KG1 (cell line): ENCODE results near the gene GCNT3.

Source experiments
- DNase-seq: peaks from one replicate; lab custom pipeline; 2025; lab: John Stamatoyannopoulos, UW

GCNT3 gene, protein sequence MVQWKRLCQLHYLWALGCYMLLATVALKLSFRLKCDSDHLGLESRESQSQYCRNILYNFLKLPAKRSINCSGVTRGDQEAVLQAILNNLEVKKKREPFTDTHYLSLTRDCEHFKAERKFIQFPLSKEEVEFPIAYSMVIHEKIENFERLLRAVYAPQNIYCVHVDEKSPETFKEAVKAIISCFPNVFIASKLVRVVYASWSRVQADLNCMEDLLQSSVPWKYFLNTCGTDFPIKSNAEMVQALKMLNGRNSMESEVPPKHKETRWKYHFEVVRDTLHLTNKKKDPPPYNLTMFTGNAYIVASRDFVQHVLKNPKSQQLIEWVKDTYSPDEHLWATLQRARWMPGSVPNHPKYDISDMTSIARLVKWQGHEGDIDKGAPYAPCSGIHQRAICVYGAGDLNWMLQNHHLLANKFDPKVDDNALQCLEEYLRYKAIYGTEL

DNA sequence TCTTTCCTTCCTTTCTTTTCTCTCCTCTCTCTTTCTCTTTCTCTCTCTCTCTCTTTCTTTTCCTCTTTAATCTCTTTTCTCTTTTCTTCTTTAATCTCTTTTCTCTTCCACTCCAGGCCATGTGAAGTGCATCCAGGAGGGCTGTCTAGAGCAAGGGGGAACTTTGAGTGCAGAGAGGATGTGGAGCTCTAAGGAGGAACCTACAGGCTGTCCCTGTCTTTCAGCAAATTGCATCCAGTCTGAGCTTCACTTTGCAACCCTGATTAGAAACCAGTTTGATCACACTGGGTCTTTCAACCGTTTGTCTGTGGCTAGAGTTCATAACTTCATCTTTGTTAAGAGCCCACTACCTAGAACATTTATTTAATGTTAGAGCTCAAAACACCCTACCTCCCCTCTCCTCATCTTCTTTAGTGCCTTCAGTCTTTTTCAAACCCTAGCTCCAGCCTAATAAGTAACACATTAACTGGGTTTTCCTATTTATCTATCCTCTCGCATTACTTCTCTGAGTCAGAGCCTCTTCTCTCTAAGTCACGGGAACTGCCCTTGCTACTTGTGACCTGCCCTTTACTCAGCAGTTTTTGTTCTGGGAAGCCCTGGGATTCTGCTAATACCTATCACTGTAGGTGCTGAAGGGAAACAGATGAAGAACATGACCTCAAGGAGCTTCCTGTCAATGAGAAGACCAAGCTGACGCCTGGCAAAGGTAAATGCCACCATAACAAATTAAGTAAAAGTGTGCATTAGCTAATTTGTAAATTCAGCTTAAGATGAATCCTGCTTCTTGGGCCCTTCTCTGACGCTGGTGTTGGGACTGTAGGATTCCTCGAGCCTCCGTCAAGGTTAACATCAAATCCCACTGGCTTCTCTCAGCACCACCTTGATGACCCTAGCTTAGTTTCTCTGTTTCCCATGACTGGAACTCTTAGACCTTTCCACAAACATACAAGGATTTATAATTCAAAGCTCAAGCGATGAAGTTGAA lies at the start of gene GCNT3:
Gene GCNT3 (plus strand): TSS at position 508 of the 985 bp plus-strand sequence. CDS start 6,456 bp downstream, outside the sequence.
- no peak for DNase-seq

DNA sequence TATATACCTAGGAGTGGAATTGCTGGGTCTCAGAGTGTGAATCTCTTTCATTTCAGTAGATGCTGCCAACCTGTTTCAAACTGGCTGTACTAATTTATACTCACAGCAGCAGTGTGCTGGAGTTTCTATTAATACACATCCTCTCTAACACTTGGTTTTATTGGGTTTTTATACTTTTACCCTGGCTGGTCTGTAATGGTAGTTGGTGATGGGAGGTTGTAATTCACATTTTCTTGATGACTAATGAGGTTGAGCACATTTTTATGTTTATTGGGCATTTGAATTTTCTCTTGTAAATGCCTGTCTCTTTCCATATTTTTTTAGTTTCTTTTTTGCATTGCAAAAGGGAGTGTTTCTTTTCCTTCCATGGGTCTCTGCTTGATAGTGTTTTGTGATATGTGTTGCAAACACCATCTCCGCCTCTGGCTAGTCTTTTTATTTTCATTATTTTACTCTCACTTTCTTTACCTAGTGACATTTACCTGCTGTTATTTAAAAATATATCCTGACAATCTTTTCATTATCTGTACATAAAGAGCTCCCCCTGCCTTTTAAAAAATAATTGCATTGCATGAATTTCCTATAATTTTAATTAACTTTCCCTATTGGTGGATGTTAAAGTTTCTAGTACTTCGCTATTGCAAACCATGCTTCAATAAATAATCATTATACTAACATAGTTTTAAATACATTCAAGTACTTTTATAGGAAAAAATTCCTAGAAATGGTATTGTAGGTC lies 49.0 kb upstream of the GCNT3 start:
- no peak for DNase-seq

DNA sequence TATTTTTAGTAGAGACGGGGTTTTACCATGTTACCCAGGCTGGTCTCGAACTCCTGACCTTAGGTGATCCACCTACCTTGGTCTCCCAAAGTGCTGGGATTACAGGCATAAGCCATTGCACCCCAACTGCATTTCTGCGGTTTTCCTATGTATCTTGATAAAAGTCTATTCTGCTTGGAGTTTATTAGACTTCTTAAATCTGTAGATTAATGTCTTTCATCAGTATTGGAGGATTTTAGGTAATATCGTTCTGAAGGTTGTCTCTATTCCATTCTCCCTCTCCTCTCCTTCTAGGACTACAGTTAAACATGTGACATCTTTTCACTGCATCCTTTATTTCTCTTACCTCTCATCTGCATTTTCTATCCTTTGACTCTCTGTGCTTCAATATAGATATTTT lies 46.3 kb upstream of the GCNT3 start:
- DNase-seq, result no peak

GRCh38 chr15:59567324-59567723 lies 44.3 kb upstream of the GCNT3 start:
- DNase-seq, result no peak

DNA sequence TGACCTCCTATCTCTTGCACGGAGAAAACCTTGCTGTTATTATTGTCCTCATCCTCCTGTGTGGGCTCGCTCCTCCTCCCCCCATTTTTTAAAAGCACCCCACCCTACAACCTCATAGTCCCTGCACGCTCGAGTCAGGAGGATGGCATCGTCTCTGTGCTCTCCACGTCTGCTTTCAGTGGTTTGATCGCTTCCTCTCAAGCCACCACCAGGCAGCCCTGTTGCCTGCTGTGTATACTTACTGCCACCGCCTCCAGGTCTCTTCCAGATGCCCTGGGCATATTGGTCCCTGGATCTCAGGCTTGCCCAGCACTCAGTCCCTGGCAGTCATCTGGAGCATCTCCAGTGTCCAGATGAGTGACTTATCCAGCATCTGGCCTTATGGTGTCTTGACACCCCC lies 42.1 kb upstream of the GCNT3 start:
- no peak for DNase-seq

GRCh38 chr15:59570315-59570714 lies 41.3 kb upstream of the GCNT3 start:
- DNase-seq, result no peak

GRCh38 chr15:59571606-59572005 lies 40.0 kb upstream of the GCNT3 start:
- no peak for DNase-seq

DNA sequence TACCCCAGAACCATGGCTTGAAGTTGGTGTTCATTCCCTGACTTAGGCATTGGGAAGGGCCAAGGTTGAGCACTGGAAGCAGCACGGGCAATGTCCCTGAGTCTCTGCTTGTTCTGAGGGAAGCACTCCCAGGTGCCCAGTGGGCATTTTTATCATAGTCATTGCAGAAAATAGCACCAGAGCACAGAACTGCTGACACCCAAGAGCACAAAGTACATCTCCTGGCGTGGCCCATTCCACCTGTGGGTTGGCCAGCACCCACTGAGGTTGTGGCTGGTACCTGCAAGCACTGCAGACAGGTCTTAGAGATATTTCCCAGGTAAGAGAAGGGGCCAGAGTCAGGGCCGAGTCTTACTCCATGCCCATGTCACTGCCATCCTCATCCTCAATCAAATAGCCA lies 28.5 kb upstream of the GCNT3 start:
- DNase-seq, result no peak

DNA sequence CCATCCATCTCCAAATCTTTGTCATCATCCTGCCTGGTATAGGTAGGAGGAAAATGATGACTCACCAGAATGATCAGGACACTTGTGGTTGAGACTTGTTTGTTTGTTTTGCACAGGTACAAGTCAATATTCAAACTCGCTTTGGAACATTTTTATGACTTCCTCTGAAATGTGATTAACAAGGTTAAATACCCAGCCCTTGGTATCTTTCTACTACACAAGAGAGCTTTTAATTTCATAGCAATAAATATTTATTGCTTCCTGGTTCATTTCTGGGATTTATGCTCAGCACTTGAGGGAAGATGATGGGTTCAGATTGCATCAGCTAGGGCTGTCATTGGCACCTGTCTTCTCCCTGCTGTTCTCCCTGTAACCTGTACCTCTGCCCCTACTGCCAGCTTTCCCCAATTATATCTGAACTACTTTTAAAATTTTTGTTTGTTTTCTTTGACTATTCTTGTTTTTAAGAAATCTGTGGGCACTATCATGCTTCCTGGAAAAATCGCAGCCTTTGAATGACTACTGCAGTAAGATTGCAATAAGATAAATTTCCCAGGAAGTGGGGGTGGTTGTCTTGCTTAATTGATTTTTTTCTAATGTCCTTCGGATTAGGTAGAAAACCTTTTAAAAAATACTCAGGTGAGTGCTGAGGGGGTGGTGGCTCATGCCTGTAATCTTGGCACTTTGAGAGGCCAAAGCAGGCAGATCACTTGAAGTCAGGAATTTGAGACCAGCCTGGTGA lies 24.3 kb upstream of the GCNT3 start:
- DNase-seq, result no peak

DNA sequence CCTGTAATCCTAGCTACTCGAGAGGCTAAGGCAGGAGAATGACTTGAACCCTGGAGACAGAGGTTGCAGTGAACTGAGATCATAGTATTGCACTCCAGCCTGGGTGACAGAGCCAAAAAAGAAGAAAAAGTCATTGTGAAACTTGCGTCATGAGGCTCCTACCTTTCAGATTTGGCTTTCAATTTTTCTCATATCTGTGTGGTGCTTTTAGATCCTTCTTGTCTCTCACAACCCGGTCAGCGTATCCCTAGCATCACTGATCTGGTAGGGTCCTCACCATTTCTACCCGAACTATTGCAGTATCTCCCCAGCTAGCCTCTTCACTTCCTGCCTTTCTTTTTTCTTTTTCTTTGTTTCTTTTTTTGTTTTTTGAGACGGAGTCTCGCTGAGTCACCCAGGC lies 21.6 kb upstream of the GCNT3 start:
- DNase-seq, result no peak

DNA sequence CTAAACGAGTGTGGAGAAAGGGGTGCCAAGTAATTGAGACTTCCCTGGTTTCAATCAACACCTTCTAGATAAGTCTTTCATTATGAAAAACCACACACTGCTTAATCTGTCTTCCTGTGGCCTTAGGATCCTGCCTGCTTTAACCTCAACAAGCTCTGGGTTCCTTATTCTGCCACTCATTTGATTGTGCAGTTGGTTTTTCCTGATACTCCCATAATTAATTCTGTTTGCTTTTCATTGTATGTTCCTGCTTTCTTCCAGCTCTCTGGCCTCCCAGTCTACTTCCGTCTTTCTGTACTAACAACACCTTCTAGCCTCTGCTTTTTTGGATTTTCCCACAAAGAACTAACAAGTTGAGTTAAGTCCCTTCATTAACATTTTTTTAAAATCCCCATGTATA lies 20.2 kb upstream of the GCNT3 start:
- DNase-seq, result no peak

DNA sequence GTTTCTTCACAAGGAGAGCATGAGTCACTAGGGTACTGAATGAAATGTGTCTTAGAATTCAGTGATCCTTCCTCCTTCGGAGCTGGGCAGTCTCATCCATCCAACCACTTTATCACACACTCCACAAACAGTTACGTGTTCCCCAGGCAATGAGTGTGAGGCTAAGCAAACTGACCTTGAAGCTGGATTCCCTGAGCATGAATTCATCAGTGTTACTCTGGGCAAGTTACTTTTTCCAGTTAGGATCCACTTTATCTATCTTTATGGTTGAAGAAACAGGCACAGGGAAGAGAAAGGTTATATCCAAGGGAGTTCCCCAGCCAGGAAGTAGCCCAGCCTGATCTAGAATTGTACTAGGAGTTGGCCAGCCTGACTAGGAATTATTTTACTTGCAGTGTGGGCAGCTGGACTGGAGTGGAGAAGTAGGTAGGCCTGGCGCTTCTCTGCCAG lies 17.1 kb upstream of the GCNT3 start:
- DNase-seq, result no peak

DNA sequence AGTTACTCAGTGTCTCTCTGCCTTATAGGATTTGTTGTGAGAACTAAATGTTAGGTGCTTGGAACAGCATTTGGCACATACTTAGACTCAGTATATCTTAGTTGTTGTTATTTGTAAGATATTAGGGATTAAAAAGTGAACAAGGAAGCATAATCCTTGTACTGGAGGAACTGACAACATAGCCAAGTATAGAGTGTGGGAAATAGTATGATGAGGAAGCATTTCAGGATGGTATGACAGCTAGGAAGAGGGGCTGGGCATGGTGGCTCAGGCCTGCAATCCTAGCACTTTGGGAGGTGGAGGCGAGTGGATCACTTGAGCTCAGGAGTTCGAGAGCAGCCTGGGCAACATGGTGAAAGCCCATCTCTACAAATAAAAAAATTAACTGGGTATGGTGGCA lies 16.6 kb upstream of the GCNT3 start:
- no peak for DNase-seq

- no peak for DNase-seq
Measured at GRCh38 chr15:59595434-59595915, 16.1 kb upstream of the GCNT3 start.

DNA sequence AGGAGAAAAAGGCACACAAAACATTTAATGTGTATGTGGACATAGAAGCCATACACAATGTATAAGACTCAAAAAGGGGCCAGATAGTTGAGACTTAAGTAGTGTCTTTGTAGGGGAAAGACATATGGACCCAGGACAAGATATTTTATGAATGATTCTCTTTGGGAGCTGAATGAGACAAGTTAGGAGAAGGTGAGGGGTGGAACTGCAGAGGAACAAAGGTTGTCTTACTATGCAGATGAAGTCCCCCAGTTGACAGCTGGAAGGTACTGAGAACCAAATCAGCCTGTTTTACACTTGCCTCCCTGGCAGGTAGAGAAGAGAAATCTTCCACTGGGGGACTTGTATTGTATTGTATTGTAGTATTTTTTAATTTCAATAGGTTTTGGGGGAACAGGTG lies 14.9 kb upstream of the GCNT3 start:
- no peak for DNase-seq

DNA sequence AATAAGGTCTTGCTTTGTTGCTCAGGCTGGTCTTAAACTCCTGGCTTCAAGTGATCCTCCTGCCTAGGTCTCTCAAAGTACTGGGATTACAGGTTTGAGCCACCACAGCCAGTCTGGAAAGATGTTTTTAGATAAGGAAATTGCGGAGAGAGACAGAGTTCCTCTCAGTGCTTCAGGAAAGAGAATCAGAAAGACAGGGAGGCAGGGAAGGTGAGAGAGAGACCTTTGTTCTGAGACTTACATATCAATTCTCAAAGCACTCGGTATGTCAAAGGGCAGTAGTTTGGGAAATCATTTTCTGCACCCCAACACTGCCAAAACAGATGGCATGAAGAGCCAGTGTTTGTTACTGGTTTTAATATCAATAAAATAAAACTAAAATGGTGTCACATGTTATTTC lies 13.1 kb upstream of the GCNT3 start:
- no peak for DNase-seq

GRCh38 chr15:59605994-59606393 lies 5.6 kb upstream of the GCNT3 start:
- no peak for DNase-seq

DNA sequence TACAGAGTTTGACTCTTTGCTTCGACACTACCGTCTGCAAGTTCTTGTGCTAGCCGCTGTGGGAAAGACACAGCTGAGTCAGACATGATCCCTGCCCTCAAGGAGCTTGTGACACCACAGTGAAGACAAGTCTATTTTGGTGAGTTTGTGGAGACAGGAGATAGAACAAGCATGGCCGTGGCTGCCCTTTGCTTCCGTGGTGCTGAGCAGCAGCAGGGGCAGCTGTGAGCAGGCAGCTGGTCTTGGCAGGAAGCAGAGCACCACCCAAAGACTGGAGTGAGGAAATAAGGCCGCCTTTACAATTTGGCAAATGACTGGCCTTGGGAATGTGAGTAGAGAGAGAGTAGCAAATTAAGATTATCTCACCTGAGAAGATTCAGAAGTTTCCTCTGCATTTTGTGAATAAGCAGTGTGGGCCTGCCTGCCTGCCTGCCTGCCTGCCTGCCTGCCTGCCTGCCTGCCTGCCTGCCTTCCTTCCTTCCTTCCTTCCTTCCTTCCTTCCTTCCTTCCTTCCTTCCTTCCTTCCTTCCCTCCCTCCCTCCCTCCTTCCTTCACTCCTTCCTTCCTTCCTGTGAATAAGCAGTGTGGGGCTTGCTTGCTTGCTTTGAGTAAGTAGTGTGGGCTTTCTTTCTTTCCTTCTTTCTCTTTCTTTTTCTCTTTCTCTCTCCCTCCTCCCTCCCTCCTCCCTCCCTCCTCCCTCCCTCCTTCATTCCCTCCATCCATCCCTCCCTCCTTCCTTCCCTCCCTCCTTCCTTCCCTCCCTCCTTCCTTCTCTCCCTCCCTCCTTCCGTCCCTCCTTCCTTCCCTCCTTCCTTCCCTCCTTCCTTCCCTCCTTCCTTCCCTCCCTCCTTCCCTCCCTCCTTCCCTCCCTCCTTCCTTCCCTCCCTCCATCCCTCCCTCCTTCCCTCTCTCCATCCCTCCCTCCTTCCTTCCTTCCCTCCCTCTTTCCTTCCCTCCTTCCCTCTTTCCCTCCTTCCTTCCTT lies 1.6 kb upstream of the GCNT3 start:
- no peak for DNase-seq

GRCh38 chr15:59614153-59614552 lies 2.6 kb downstream of the GCNT3 start:
- DNase-seq, result no peak

GRCh38 chr15:59615661-59616060 lies 4.1 kb downstream of the GCNT3 start:
- no peak for DNase-seq
